GM23338 (cell line): ENCODE measurements around the gene NEK6. TPM values are rescaled to one million over a fixed set of nuclear protein-coding genes. Genes with fewer than 3 reads are reported as not detected.

Source experiments
- ATAC-seq: fragments of 200-7000 bp; cut with Tn5 transposase; 3 replicates; pipeline ENCODE4 v1.9.1; 2020
- DNase-seq: peaks from one replicate; pipeline ENCODE4 v3.0.0-alpha.2; 2015; ENCODE audit warnings: low spot score
- H2AFZ ChIP-seq: fragments of 200-600 bp; sonication (generic); 2 replicates; pipeline ENCODE4 v1.8.0; 2016; ENCODE audit warnings: antibody characterized with exemption, mild to moderate bottlenecking, moderate library complexity
- H3F3A ChIP-seq: fragments of 200-600 bp; sonication (generic); replicated peaks from 2 replicates; pipeline ENCODE4 v1.8.0; 2017; ENCODE audit warnings: antibody characterized with exemption, mixed run types, low read depth
- H3K27ac ChIP-seq: fragments of 200-600 bp; sonication (generic); 2 replicates; pipeline ENCODE4 v1.6.1; 2016; ENCODE audit warnings: low read depth
- H3K27me3 ChIP-seq: fragments of 200-600 bp; sonication (generic); 2 replicates; pipeline ENCODE4 v1.8.0; 2016; ENCODE audit warnings: mild to moderate bottlenecking, mixed run types, moderate library complexity; ENCODE audit not compliant: insufficient read depth
- H3K36me3 ChIP-seq: fragments of 200-600 bp; sonication (generic); 2 replicates; pipeline ENCODE4 v1.8.0; 2016; ENCODE audit warnings: mild to moderate bottlenecking; ENCODE audit not compliant: insufficient read depth
- H3K4me1 ChIP-seq: fragments of 200-600 bp; sonication (generic); 2 replicates; pipeline ENCODE4 v1.8.0; 2016; ENCODE audit warnings: mild to moderate bottlenecking, moderate library complexity; ENCODE audit not compliant: insufficient read depth
- H3K4me2 ChIP-seq: fragments of 200-600 bp; sonication (generic); 2 replicates; pipeline ENCODE4 v1.7.1; 2017; ENCODE audit warnings: mixed run types
- H3K4me3 ChIP-seq: fragments of 200-600 bp; sonication (generic); 2 replicates; pipeline ENCODE4 v1.6.1; 2016; ENCODE audit warnings: mixed run types
- H3K79me2 ChIP-seq: fragments of 200-600 bp; sonication (generic); replicated peaks from 2 replicates; pipeline ENCODE4 v1.8.0; 2017; ENCODE audit warnings: mild to moderate bottlenecking; ENCODE audit not compliant: insufficient read depth
- H3K9me2 ChIP-seq: fragments of 200-600 bp; sonication (generic); 2 replicates; pipeline ENCODE4 v1.8.0; 2017; ENCODE audit not compliant: insufficient read depth
- H4K20me1 ChIP-seq: fragments of 200-600 bp; sonication (generic); replicated peaks from 2 replicates; pipeline ENCODE4 v1.8.0; 2017; ENCODE audit warnings: mild to moderate bottlenecking; ENCODE audit not compliant: insufficient read depth
- H3K27ac Mint-ChIP-seq: 2 replicates; pipeline ENCODE4 v1.8.0; 2020; ENCODE audit warnings: inconsistent platforms, mild to moderate bottlenecking, moderate library complexity, mixed read lengths
- H3K27me3 Mint-ChIP-seq: 3 replicates; pipeline ENCODE4 v1.8.0; 2022; ENCODE audit warnings: low read depth, mild to moderate bottlenecking, moderate library complexity, mixed read lengths, inconsistent platforms; ENCODE audit not compliant: insufficient read depth, poor library complexity
- H3K36me3 Mint-ChIP-seq: 3 replicates; pipeline ENCODE4 v1.8.0; 2021; ENCODE audit warnings: low read depth, mild to moderate bottlenecking, inconsistent platforms, moderate library complexity, mixed read lengths
- H3K4me1 Mint-ChIP-seq: 3 replicates; pipeline ENCODE4 v1.8.0; 2020; ENCODE audit warnings: mild to moderate bottlenecking, inconsistent platforms, mixed read lengths
- H3K4me3 Mint-ChIP-seq: 3 replicates; pipeline ENCODE4 v1.8.0; 2021; ENCODE audit warnings: moderate library complexity, mild to moderate bottlenecking, inconsistent platforms, mixed read lengths
- H3K9me3 Mint-ChIP-seq: 3 replicates; pipeline ENCODE4 v1.8.0; 2020; ENCODE audit warnings: moderate library complexity, mild to moderate bottlenecking, inconsistent platforms, mixed read lengths
- CREB1 ChIP-seq: fragments of 250-450 bp; sonication (Bioruptor Pico); IDR thresholded peaks from 2 replicates; pipeline ENCODE4 v1.5.0; 2020; ENCODE audit warnings: low read depth, mild to moderate bottlenecking, moderate library complexity
- EZH2 ChIP-seq: fragments of 200-600 bp; sonication (generic); IDR thresholded peaks from one replicate; pipeline ENCODE4 v1.8.0; 2017; ENCODE audit warnings: antibody characterized with exemption, mild to moderate bottlenecking, low read depth; ENCODE audit not compliant: unreplicated experiment
- NANOG ChIP-seq: IDR thresholded peaks from 2 replicates; pipeline ENCODE4 v1.6.1; 2016; ENCODE audit warnings: antibody characterized with exemption, borderline replicate concordance
- REST ChIP-seq: IDR thresholded peaks from one replicate; pipeline ENCODE4 v1.6.1; 2018; ENCODE audit warnings: antibody characterized with exemption; ENCODE audit not compliant: unreplicated experiment
- ZNF462 ChIP-seq: fragments of 250-450 bp; sonication (Bioruptor Pico); IDR thresholded peaks from 2 replicates; pipeline ENCODE4 v1.5.0; 2020; ENCODE audit warnings: mild to moderate bottlenecking, moderate library complexity
- polyA plus RNA-seq: library from polyadenylated mRNA; unstranded; fragments of >200 nt; fragmentation: Nextera tagmentation; extraction: Ambion mirVana; gene quantifications from 2 replicates; pipeline ENCODE4 v1.2.1, GENCODE V29; 2016
- total RNA-seq: library from RNA; depleted of rRNA; stranded (reverse); fragments of >200 nt; shearing (Covaris generic); gene quantifications from 2 replicates; pipeline ENCODE4 v1.2.3, GENCODE V29; 2014

NEK6 gene
- total and polyA plus RNA-seq, 2 experiments from 2014 or later, result 8.1 to 11.2 TPM

- TF ChIP-seq ZNF462 (CRISPR knock-in tag) (no peak), CREB1 (CRISPR knock-in tag) (no peak), NANOG (no peak)
These were observed 29.2 kb upstream of the NEK6 start (continued) for GRCh38 chr9:124228516-124228915.

GRCh38 chr9:124231095-124231737, 26.5 kb upstream of the NEK6 start:
- H3K27me3 ChIP-seq, result no peaks in the 10 kb centered on the region
- peak overlapping the region; percentile 3; the same call in 1 of the 2 replicates for H2AFZ ChIP-seq
- DNase-seq, result no peak
- no peaks in the 10 kb centered on the region for H3K36me3 ChIP-seq
- no peak overlapping the region for H3K27ac ChIP-seq
- no peaks in the 10 kb centered on the region for H3K79me2 ChIP-seq
- H3K4me3 Mint-ChIP-seq, result no peak overlapping the region
- no peak for ATAC-seq
- H3K4me2 ChIP-seq, result no peak overlapping the region
- no peaks in the 10 kb centered on the region for H3K9me2 ChIP-seq
- H3K27ac Mint-ChIP-seq, result no peak overlapping the region
- H3K36me3 Mint-ChIP-seq, result no peaks in the 10 kb centered on the region
- no peaks in the 10 kb centered on the region for H3F3A ChIP-seq
- no peaks in the 10 kb centered on the region for H3K4me1 Mint-ChIP-seq
- no peaks in the 10 kb centered on the region for H4K20me1 ChIP-seq
- no peaks in the 10 kb centered on the region for H3K4me1 ChIP-seq
- H3K27me3 Mint-ChIP-seq, result peaks cover 1% of the 10 kb centered on the region
- H3K4me3 ChIP-seq, result no peak overlapping the region
- H3K9me3 Mint-ChIP-seq, result no peaks in the 10 kb centered on the region
- TF ChIP-seq ZNF462 (CRISPR knock-in tag) (no peak), REST (no peak), EZH2 (no peak)
